H9 (cell line): ENCODE results near the gene ITIH5. TPM values are rescaled to one million over a fixed set of nuclear protein-coding genes. Genes with fewer than 3 reads are reported as not detected.

Source experiments
- DNase-seq: peaks from one replicate; pipeline ENCODE4 v3.0.0-alpha.2; 2017
- H2AFZ ChIP-seq: one replicate; pipeline ENCODE4 v1.6.1; 2013; ENCODE audit warnings: mild to moderate bottlenecking, low read length, control low read depth, moderate library complexity
- H2AK5ac ChIP-seq: 2 replicates; pipeline ENCODE4 v1.6.1; 2013; ENCODE audit warnings: low read length, control low read depth, mixed read lengths; ENCODE audit not compliant: insufficient read length
- H2BK120ac ChIP-seq: one replicate; pipeline ENCODE4 v1.6.1; 2013; ENCODE audit warnings: low read depth, mild to moderate bottlenecking, low read length, control low read depth, inconsistent platforms; ENCODE audit not compliant: poor library complexity, severe bottlenecking
- H2BK12ac ChIP-seq: 2 replicates; pipeline ENCODE4 v1.6.1; 2013; ENCODE audit warnings: low read length, control low read depth, mixed read lengths, low read depth; ENCODE audit not compliant: insufficient read length
- H2BK15ac ChIP-seq: 2 replicates; pipeline ENCODE4 v1.6.1; 2013; ENCODE audit warnings: low read depth, low read length, control low read depth
- H2BK20ac ChIP-seq: one replicate; pipeline ENCODE4 v1.6.1; 2013; ENCODE audit warnings: low read depth, mild to moderate bottlenecking, low read length, control low read depth, inconsistent platforms; ENCODE audit not compliant: poor library complexity, severe bottlenecking
- H2BK5ac ChIP-seq: 2 replicates; pipeline ENCODE4 v1.6.1; 2013; ENCODE audit warnings: low read length, control low read depth, mixed read lengths; ENCODE audit not compliant: insufficient read length
- H3K14ac ChIP-seq: 2 replicates; pipeline ENCODE4 v1.6.1; 2013; ENCODE audit warnings: low read length, control low read depth; ENCODE audit not compliant: insufficient read depth
- H3K18ac ChIP-seq: 2 replicates; pipeline ENCODE4 v1.6.1; 2013; ENCODE audit warnings: low read depth, mild to moderate bottlenecking, mixed read lengths, low read length, control low read depth; ENCODE audit not compliant: insufficient read length
- H3K23ac ChIP-seq: 2 replicates; pipeline ENCODE4 v1.6.1; 2013; ENCODE audit warnings: low read length, control low read depth, mixed read lengths, low read depth; ENCODE audit not compliant: insufficient read length
- H3K23me2 ChIP-seq: 2 replicates; pipeline ENCODE4 v1.6.1; 2013; ENCODE audit warnings: low read depth, mild to moderate bottlenecking, mixed read lengths, low read length, control low read depth; ENCODE audit not compliant: insufficient read length, poor library complexity, severe bottlenecking
- H3K27ac ChIP-seq: 2 replicates; pipeline ENCODE4 v1.5.1; 2013; ENCODE audit warnings: low read length, control low read depth, mixed read lengths, low read depth; ENCODE audit not compliant: insufficient read length
- H3K27me3 ChIP-seq: 2 replicates; pipeline ENCODE4 v1.6.1; 2013; ENCODE audit warnings: low read length, control low read depth, inconsistent platforms; ENCODE audit not compliant: insufficient read depth
- H3K4ac ChIP-seq: 2 replicates; pipeline ENCODE4 v1.6.1; 2013; ENCODE audit warnings: low read depth, mild to moderate bottlenecking, control low read depth, inconsistent platforms, low read length, moderate library complexity
- H3K4me1 ChIP-seq: 2 replicates; pipeline ENCODE4 v1.6.1; 2013; ENCODE audit warnings: low read length, control low read depth, inconsistent platforms; ENCODE audit not compliant: insufficient read depth
- H3K4me2 ChIP-seq: 2 replicates; pipeline ENCODE4 v1.6.1; 2013; ENCODE audit warnings: low read length, control low read depth, mixed read lengths; ENCODE audit not compliant: insufficient read length, insufficient read depth
- H3K56ac ChIP-seq: 2 replicates; pipeline ENCODE4 v1.6.1; 2013; ENCODE audit warnings: low read depth, mild to moderate bottlenecking, mixed read lengths, low read length, control low read depth; ENCODE audit not compliant: insufficient read length
- H3K79me1 ChIP-seq: 2 replicates; pipeline ENCODE4 v1.6.1; 2013; ENCODE audit warnings: low read depth, mild to moderate bottlenecking, moderate library complexity, low read length, control low read depth, inconsistent platforms; ENCODE audit not compliant: insufficient read depth, poor library complexity, severe bottlenecking
- H3K79me2 ChIP-seq: 2 replicates; pipeline ENCODE4 v1.6.1; 2013; ENCODE audit warnings: low read length, control low read depth, inconsistent platforms; ENCODE audit not compliant: insufficient read depth
- H3K9ac ChIP-seq: 2 replicates; pipeline ENCODE4 v1.6.1; 2013; ENCODE audit warnings: low read length, control low read depth, mixed read lengths; ENCODE audit not compliant: insufficient read length; ENCODE audit errors: extremely low read depth
- H3K9me3 ChIP-seq: one replicate; pipeline ENCODE4 v1.6.1; 2013; ENCODE audit warnings: low read depth, low read length, inconsistent platforms; ENCODE audit not compliant: control insufficient read depth
- H3T11ph ChIP-seq: one replicate; pipeline ENCODE4 v1.6.1; 2013; ENCODE audit warnings: mild to moderate bottlenecking, low read length, control low read depth, inconsistent platforms
- H4K20me1 ChIP-seq: one replicate; pipeline ENCODE4 v1.6.1; 2013; ENCODE audit not compliant: control insufficient read depth, insufficient read length, insufficient read depth
- H4K5ac ChIP-seq: 2 replicates; pipeline ENCODE4 v1.6.1; 2013; ENCODE audit warnings: low read depth, mild to moderate bottlenecking, mixed read lengths, low read length, control low read depth; ENCODE audit not compliant: insufficient read length
- H4K8ac ChIP-seq: replicated peaks from 2 replicates; pipeline ENCODE4 v1.6.1; 2013; ENCODE audit warnings: low read length, control low read depth, mixed read lengths, low read depth; ENCODE audit not compliant: insufficient read length
- H4K91ac ChIP-seq: 2 replicates; pipeline ENCODE4 v1.6.1; 2013; ENCODE audit warnings: low read depth, mild to moderate bottlenecking, moderate library complexity, mixed read lengths, low read length, control low read depth; ENCODE audit not compliant: insufficient read length
- H3K27ac Mint-ChIP-seq, 3 experiments: 2 replicates in 2 of 3; 3 replicates in 1 of 3; pipeline ENCODE4 v1.8.0; 2020 to 2021; ENCODE audit warnings: mixed read lengths in 3 of 3, mild to moderate bottlenecking in 1 of 3, moderate library complexity in 1 of 3
- H3K27me3 Mint-ChIP-seq: 2 replicates; pipeline ENCODE4 v1.8.0; 2021; ENCODE audit warnings: low read depth, mild to moderate bottlenecking, moderate library complexity, mixed read lengths
- H3K36me3 Mint-ChIP-seq, 3 experiments: 2 replicates in 2 of 3; 3 replicates in 1 of 3; pipeline ENCODE4 v1.8.0; 2020 to 2021; ENCODE audit warnings: low read depth in 3 of 3, mixed read lengths in 3 of 3; ENCODE audit not compliant: insufficient read depth in 1 of 3
- H3K4me1 Mint-ChIP-seq, 2 experiments: 2 replicates each; pipeline ENCODE4 v1.8.0; 2020; ENCODE audit warnings: mixed read lengths in 2 of 2
- H3K4me3 Mint-ChIP-seq, 2 experiments: 2 replicates in 1 of 2; 3 replicates in 1 of 2; pipeline ENCODE4 v1.8.0; 2020 to 2021; ENCODE audit warnings: mild to moderate bottlenecking in 2 of 2, mixed read lengths in 2 of 2, moderate library complexity in 1 of 2
- H3K9me3 Mint-ChIP-seq, 2 experiments: 2 replicates in 1 of 2; 3 replicates in 1 of 2; pipeline ENCODE4 v1.8.0; 2020; ENCODE audit warnings: mild to moderate bottlenecking in 2 of 2, mixed read lengths in 2 of 2, moderate library complexity in 1 of 2
- CTCF ChIP-seq: fragments of 200-600 bp; sonication (generic); conservative IDR thresholded peaks from 3 replicates; pipeline ENCODE4 v1.8.0; 2021; ENCODE audit warnings: antibody characterized with exemption, mild to moderate bottlenecking
- WGBS: extraction: QIAGEN DNeasy Blood & Tissue Kit; methylation state at CpG from one replicate; pipeline ENCODE4 v1.1.7; 2013; ENCODE audit warnings: missing lambda C conversion rate, low lambda C conversion rate, mixed read lengths; ENCODE audit not compliant: insufficient read length; ENCODE audit errors: extremely low coverage; 5-methylcytosine and 5-hydroxymethylcytosine counted together
- total RNA-seq: library from RNA; stranded (reverse); gene quantifications from 2 replicates; pipeline ENCODE4 v1.2.1, GENCODE V29; 2021

ITIH5 gene
- total RNA-seq, 1 experiment from 2014 or later: 1.3 TPM

GRCh38 chr10:7545261-7545660, 121.5 kb downstream of the ITIH5 start:
- H3K4me2 ChIP-seq: no peak overlapping the region
- Mint-ChIP-seq H3K27me3 (no peaks in the 10 kb centered on the region), H3K9me3 (no peaks in the 10 kb centered on the region), H3K27ac (no peak overlapping the region), H3K4me1 (peaks cover 17 to 39% of the 10 kb centered on the region in 2 experiments), H3K36me3 (no peaks in the 10 kb centered on the region), H3K4me3 (no peak overlapping the region)
- no peak overlapping the region for H3K14ac ChIP-seq
- no peak overlapping the region for H3T11ph ChIP-seq
- H3K23ac ChIP-seq: no peak overlapping the region
- peaks cover 4% of the 10 kb centered on the region; the same call in 1 of the 2 replicates for H3K4me1 ChIP-seq
- H2AK5ac ChIP-seq: no peak overlapping the region
- no peak for TF ChIP-seq CTCF
- H2AFZ ChIP-seq: no peak overlapping the region
- no peak overlapping the region for H2BK120ac ChIP-seq
- H3K79me2 ChIP-seq: no peaks in the 10 kb centered on the region
- WGBS: no CpG with 5 or more reads among the region's 4 CpGs
- no peak overlapping the region for H2BK20ac ChIP-seq
- H3K27ac ChIP-seq: no peak overlapping the region
- no peak overlapping the region for H2BK5ac ChIP-seq
- H4K5ac ChIP-seq: no peak overlapping the region
- no peak overlapping the region for H2BK12ac ChIP-seq
- H3K79me1 ChIP-seq: no peaks in the 10 kb centered on the region
- H3K56ac ChIP-seq: no peak overlapping the region
- H3K4ac ChIP-seq: no peak overlapping the region
- no peak overlapping the region for H4K8ac ChIP-seq
- H3K9ac ChIP-seq: no peak overlapping the region
- no peaks in the 10 kb centered on the region for H3K23me2 ChIP-seq
- no peak overlapping the region for H3K18ac ChIP-seq
- DNase-seq: no peak
- no peaks in the 10 kb centered on the region for H3K9me3 ChIP-seq
- H4K91ac ChIP-seq: no peak overlapping the region
- H2BK15ac ChIP-seq: no peak overlapping the region
- H3K27me3 ChIP-seq: no peaks in the 10 kb centered on the region
- no peaks in the 10 kb centered on the region for H4K20me1 ChIP-seq
